Measurements from ENCODE around the gene ARFGEF2. TPM values are rescaled to one million over a fixed set of nuclear protein-coding genes. Genes with fewer than 3 reads are reported as not detected.

The ARFGEF2 gene
- total RNA-seq, 1 donor from 2014 or later: 30.2 TPM

GRCh38 chr20:48921883-48922820 lies 641 bp downstream of the ARFGEF2 start:
- peaks cover 13% of the 10 kb centered on the region for H3K9me3 Mint-ChIP-seq (ENCODE audit: unreplicated experiment)
- TF ChIP-seq CTCF (IDR thresholded peaks at IDR 0.05; ENCODE audit: partially characterized antibody, unreplicated experiment): no peak
- peaks cover 18% of the 10 kb centered on the region for H3K27me3 Mint-ChIP-seq (ENCODE audit: unreplicated experiment)
- peak overlapping the region; percentile 96 for H3K4me3 Mint-ChIP-seq (ENCODE audit: unreplicated experiment)
- peaks cover 24% of the 10 kb centered on the region for H3K4me1 Mint-ChIP-seq (ENCODE audit: low read depth, unreplicated experiment)
- H3K27ac Mint-ChIP-seq (ENCODE audit: unreplicated experiment): peak overlapping the region; percentile 98
- no peaks in the 10 kb centered on the region for H3K36me3 Mint-ChIP-seq (ENCODE audit: unreplicated experiment)
- DNase-seq: peak; percentile 79

- Mint-ChIP-seq H3K27ac (ENCODE audit: unreplicated experiment) (peak overlapping the region; percentile 54), H3K4me3 (ENCODE audit: unreplicated experiment) (peak overlapping the region; percentile 96), H3K4me1 (ENCODE audit: low read depth, unreplicated experiment) (peaks cover 25% of the 10 kb centered on the region), H3K9me3 (ENCODE audit: unreplicated experiment) (peaks cover 13% of the 10 kb centered on the region), H3K36me3 (ENCODE audit: unreplicated experiment) (no peaks in the 10 kb centered on the region), H3K27me3 (ENCODE audit: unreplicated experiment) (peaks cover 18% of the 10 kb centered on the region)
- DNase-seq: no peak
- no peak for TF ChIP-seq CTCF (IDR thresholded peaks at IDR 0.05; ENCODE audit: partially characterized antibody, unreplicated experiment)
Measured at GRCh38 chr20:48923149-48923718, 1.7 kb downstream of the ARFGEF2 start.

- no peak for TF ChIP-seq CTCF (IDR thresholded peaks at IDR 0.05; ENCODE audit: partially characterized antibody, unreplicated experiment)
- Mint-ChIP-seq H3K27ac (ENCODE audit: unreplicated experiment) (no peak overlapping the region), H3K4me1 (ENCODE audit: low read depth, unreplicated experiment) (peaks cover 16% of the 10 kb centered on the region), H3K9me3 (ENCODE audit: unreplicated experiment) (peaks cover 13% of the 10 kb centered on the region), H3K36me3 (ENCODE audit: unreplicated experiment) (no peaks in the 10 kb centered on the region), H3K27me3 (ENCODE audit: unreplicated experiment) (peaks cover 18% of the 10 kb centered on the region), H3K4me3 (ENCODE audit: unreplicated experiment) (no peak overlapping the region)
- no peak for DNase-seq
Measured at GRCh38 chr20:48924756-48925109, 3.2 kb downstream of the ARFGEF2 start.

- no peaks in the 10 kb centered on the region for H3K36me3 Mint-ChIP-seq (ENCODE audit: unreplicated experiment)
- H3K4me3 Mint-ChIP-seq (ENCODE audit: unreplicated experiment): no peak overlapping the region
- peaks cover 11% of the 10 kb centered on the region for H3K4me1 Mint-ChIP-seq (ENCODE audit: low read depth, unreplicated experiment)
- H3K27me3 Mint-ChIP-seq (ENCODE audit: unreplicated experiment): peaks cover 6% of the 10 kb centered on the region
- H3K9me3 Mint-ChIP-seq (ENCODE audit: unreplicated experiment): peaks cover 3% of the 10 kb centered on the region
- DNase-seq: no peak
- no peak overlapping the region for H3K27ac Mint-ChIP-seq (ENCODE audit: unreplicated experiment)
- no peak for TF ChIP-seq CTCF (IDR thresholded peaks at IDR 0.05; ENCODE audit: partially characterized antibody, unreplicated experiment)
Measured at GRCh38 chr20:48926267-48926666, 4.8 kb downstream of the ARFGEF2 start.

- no peak for TF ChIP-seq CTCF (IDR thresholded peaks at IDR 0.05; ENCODE audit: partially characterized antibody, unreplicated experiment)
- H3K27ac Mint-ChIP-seq (ENCODE audit: unreplicated experiment): peak overlapping the region; percentile 31
- peaks cover 11% of the 10 kb centered on the region for H3K4me1 Mint-ChIP-seq (ENCODE audit: low read depth, unreplicated experiment)
- H3K9me3 Mint-ChIP-seq (ENCODE audit: unreplicated experiment): peaks cover 1% of the 10 kb centered on the region
- no peak for DNase-seq
- no peaks in the 10 kb centered on the region for H3K36me3 Mint-ChIP-seq (ENCODE audit: unreplicated experiment)
- H3K27me3 Mint-ChIP-seq (ENCODE audit: unreplicated experiment): peaks cover 5% of the 10 kb centered on the region
- no peak overlapping the region for H3K4me3 Mint-ChIP-seq (ENCODE audit: unreplicated experiment)
Measured at GRCh38 chr20:48926821-48927220, 5.3 kb downstream of the ARFGEF2 start.

Data from glutamatergic neuron (in vitro differentiated cells).